GM12872 (cell line): ENCODE data around the gene DRAXIN.

Experiments
- CTCF ChIP-seq: IDR thresholded peaks from 3 replicates; pipeline ENCODE4 v1.5.1; 2011; ENCODE audit warnings: low read depth, mild to moderate bottlenecking, low read length, moderate library complexity; ENCODE audit not compliant: insufficient read depth

The DRAXIN gene

GRCh38 chr1:11700601-11701467 is 9.3 kb downstream of the DRAXIN start:
- no peak for TF ChIP-seq CTCF

- no peak for TF ChIP-seq CTCF
Observed at GRCh38 chr1:11701551-11701961, 10.0 kb downstream of the DRAXIN start.

- no peak for TF ChIP-seq CTCF
Observed at GRCh38 chr1:11701981-11702803, 10.7 kb downstream of the DRAXIN start.

GRCh38 chr1:11703357-11704193 is 12.1 kb downstream of the DRAXIN start:
- no peak for TF ChIP-seq CTCF

- no peak for TF ChIP-seq CTCF
Observed at GRCh38 chr1:11704194-11704529, 12.7 kb downstream of the DRAXIN start.

GRCh38 chr1:11704691-11705475 is 13.4 kb downstream of the DRAXIN start:
- TF ChIP-seq CTCF: no peak
